H9 (cell line): ENCODE results near the gene MEGF8. TPM values are rescaled to one million over a fixed set of nuclear protein-coding genes. Genes with fewer than 3 reads are reported as not detected.

Experiments used
- DNase-seq: peaks from one replicate; pipeline ENCODE4 v3.0.0-alpha.2; 2017
- H2AFZ ChIP-seq: one replicate; pipeline ENCODE4 v1.6.1; 2013; ENCODE audit warnings: mild to moderate bottlenecking, low read length, control low read depth, moderate library complexity
- H2AK5ac ChIP-seq: 2 replicates; pipeline ENCODE4 v1.6.1; 2013; ENCODE audit warnings: low read length, control low read depth, mixed read lengths; ENCODE audit not compliant: insufficient read length
- H2BK120ac ChIP-seq: one replicate; pipeline ENCODE4 v1.6.1; 2013; ENCODE audit warnings: low read depth, mild to moderate bottlenecking, low read length, control low read depth, inconsistent platforms; ENCODE audit not compliant: poor library complexity, severe bottlenecking
- H2BK12ac ChIP-seq: 2 replicates; pipeline ENCODE4 v1.6.1; 2013; ENCODE audit warnings: low read length, control low read depth, mixed read lengths, low read depth; ENCODE audit not compliant: insufficient read length
- H2BK15ac ChIP-seq: 2 replicates; pipeline ENCODE4 v1.6.1; 2013; ENCODE audit warnings: low read depth, low read length, control low read depth
- H2BK20ac ChIP-seq: one replicate; pipeline ENCODE4 v1.6.1; 2013; ENCODE audit warnings: low read depth, mild to moderate bottlenecking, low read length, control low read depth, inconsistent platforms; ENCODE audit not compliant: poor library complexity, severe bottlenecking
- H2BK5ac ChIP-seq: 2 replicates; pipeline ENCODE4 v1.6.1; 2013; ENCODE audit warnings: low read length, control low read depth, mixed read lengths; ENCODE audit not compliant: insufficient read length
- H3K14ac ChIP-seq: 2 replicates; pipeline ENCODE4 v1.6.1; 2013; ENCODE audit warnings: low read length, control low read depth; ENCODE audit not compliant: insufficient read depth
- H3K18ac ChIP-seq: 2 replicates; pipeline ENCODE4 v1.6.1; 2013; ENCODE audit warnings: low read depth, mild to moderate bottlenecking, mixed read lengths, low read length, control low read depth; ENCODE audit not compliant: insufficient read length
- H3K23ac ChIP-seq: 2 replicates; pipeline ENCODE4 v1.6.1; 2013; ENCODE audit warnings: low read length, control low read depth, mixed read lengths, low read depth; ENCODE audit not compliant: insufficient read length
- H3K23me2 ChIP-seq: 2 replicates; pipeline ENCODE4 v1.6.1; 2013; ENCODE audit warnings: low read depth, mild to moderate bottlenecking, mixed read lengths, low read length, control low read depth; ENCODE audit not compliant: insufficient read length, poor library complexity, severe bottlenecking
- H3K27ac ChIP-seq: 2 replicates; pipeline ENCODE4 v1.5.1; 2013; ENCODE audit warnings: low read length, control low read depth, mixed read lengths, low read depth; ENCODE audit not compliant: insufficient read length
- H3K27me3 ChIP-seq: 2 replicates; pipeline ENCODE4 v1.6.1; 2013; ENCODE audit warnings: low read length, control low read depth, inconsistent platforms; ENCODE audit not compliant: insufficient read depth
- H3K4ac ChIP-seq: 2 replicates; pipeline ENCODE4 v1.6.1; 2013; ENCODE audit warnings: low read depth, mild to moderate bottlenecking, control low read depth, inconsistent platforms, low read length, moderate library complexity
- H3K4me1 ChIP-seq: 2 replicates; pipeline ENCODE4 v1.6.1; 2013; ENCODE audit warnings: low read length, control low read depth, inconsistent platforms; ENCODE audit not compliant: insufficient read depth
- H3K4me2 ChIP-seq: 2 replicates; pipeline ENCODE4 v1.6.1; 2013; ENCODE audit warnings: low read length, control low read depth, mixed read lengths; ENCODE audit not compliant: insufficient read length, insufficient read depth
- H3K56ac ChIP-seq: 2 replicates; pipeline ENCODE4 v1.6.1; 2013; ENCODE audit warnings: low read depth, mild to moderate bottlenecking, mixed read lengths, low read length, control low read depth; ENCODE audit not compliant: insufficient read length
- H3K79me1 ChIP-seq: 2 replicates; pipeline ENCODE4 v1.6.1; 2013; ENCODE audit warnings: low read depth, mild to moderate bottlenecking, moderate library complexity, low read length, control low read depth, inconsistent platforms; ENCODE audit not compliant: insufficient read depth, poor library complexity, severe bottlenecking
- H3K79me2 ChIP-seq: 2 replicates; pipeline ENCODE4 v1.6.1; 2013; ENCODE audit warnings: low read length, control low read depth, inconsistent platforms; ENCODE audit not compliant: insufficient read depth
- H3K9ac ChIP-seq: 2 replicates; pipeline ENCODE4 v1.6.1; 2013; ENCODE audit warnings: low read length, control low read depth, mixed read lengths; ENCODE audit not compliant: insufficient read length; ENCODE audit errors: extremely low read depth
- H3K9me3 ChIP-seq: one replicate; pipeline ENCODE4 v1.6.1; 2013; ENCODE audit warnings: low read depth, low read length, inconsistent platforms; ENCODE audit not compliant: control insufficient read depth
- H3T11ph ChIP-seq: one replicate; pipeline ENCODE4 v1.6.1; 2013; ENCODE audit warnings: mild to moderate bottlenecking, low read length, control low read depth, inconsistent platforms
- H4K20me1 ChIP-seq: one replicate; pipeline ENCODE4 v1.6.1; 2013; ENCODE audit not compliant: control insufficient read depth, insufficient read length, insufficient read depth
- H4K5ac ChIP-seq: 2 replicates; pipeline ENCODE4 v1.6.1; 2013; ENCODE audit warnings: low read depth, mild to moderate bottlenecking, mixed read lengths, low read length, control low read depth; ENCODE audit not compliant: insufficient read length
- H4K8ac ChIP-seq: replicated peaks from 2 replicates; pipeline ENCODE4 v1.6.1; 2013; ENCODE audit warnings: low read length, control low read depth, mixed read lengths, low read depth; ENCODE audit not compliant: insufficient read length
- H4K91ac ChIP-seq: 2 replicates; pipeline ENCODE4 v1.6.1; 2013; ENCODE audit warnings: low read depth, mild to moderate bottlenecking, moderate library complexity, mixed read lengths, low read length, control low read depth; ENCODE audit not compliant: insufficient read length
- H3K27ac Mint-ChIP-seq, 3 experiments: 2 replicates in 2 of 3; 3 replicates in 1 of 3; pipeline ENCODE4 v1.8.0; 2020 to 2021; ENCODE audit warnings: mixed read lengths in 3 of 3, mild to moderate bottlenecking in 1 of 3, moderate library complexity in 1 of 3
- H3K27me3 Mint-ChIP-seq: 2 replicates; pipeline ENCODE4 v1.8.0; 2021; ENCODE audit warnings: low read depth, mild to moderate bottlenecking, moderate library complexity, mixed read lengths
- H3K36me3 Mint-ChIP-seq, 3 experiments: 2 replicates in 2 of 3; 3 replicates in 1 of 3; pipeline ENCODE4 v1.8.0; 2020 to 2021; ENCODE audit warnings: low read depth in 3 of 3, mixed read lengths in 3 of 3; ENCODE audit not compliant: insufficient read depth in 1 of 3
- H3K4me1 Mint-ChIP-seq, 2 experiments: 2 replicates each; pipeline ENCODE4 v1.8.0; 2020; ENCODE audit warnings: mixed read lengths in 2 of 2
- H3K4me3 Mint-ChIP-seq, 2 experiments: 2 replicates in 1 of 2; 3 replicates in 1 of 2; pipeline ENCODE4 v1.8.0; 2020 to 2021; ENCODE audit warnings: mild to moderate bottlenecking in 2 of 2, mixed read lengths in 2 of 2, moderate library complexity in 1 of 2
- H3K9me3 Mint-ChIP-seq, 2 experiments: 2 replicates in 1 of 2; 3 replicates in 1 of 2; pipeline ENCODE4 v1.8.0; 2020; ENCODE audit warnings: mild to moderate bottlenecking in 2 of 2, mixed read lengths in 2 of 2, moderate library complexity in 1 of 2
- CTCF ChIP-seq: fragments of 200-600 bp; sonication (generic); conservative IDR thresholded peaks from 3 replicates; pipeline ENCODE4 v1.8.0; 2021; ENCODE audit warnings: antibody characterized with exemption, mild to moderate bottlenecking
- WGBS: extraction: QIAGEN DNeasy Blood & Tissue Kit; methylation state at CpG from one replicate; pipeline ENCODE4 v1.1.7; 2013; ENCODE audit warnings: missing lambda C conversion rate, low lambda C conversion rate, mixed read lengths; ENCODE audit not compliant: insufficient read length; ENCODE audit errors: extremely low coverage; 5-methylcytosine and 5-hydroxymethylcytosine counted together
- total RNA-seq: library from RNA; stranded (reverse); gene quantifications from 2 replicates; pipeline ENCODE4 v1.2.1, GENCODE V29; 2021

MEGF8 gene
- total RNA-seq, 1 experiment from 2014 or later, result 28.4 TPM

GRCh38 chr19:42309686-42310085 is 15.7 kb upstream of the MEGF8 start:
- peaks cover 3% of the 10 kb centered on the region; the same call in 1 of the 2 replicates for H3K27me3 ChIP-seq
- no peak overlapping the region for H3K56ac ChIP-seq
- H3K4me1 ChIP-seq, result no peaks in the 10 kb centered on the region
- H2BK15ac ChIP-seq, result no peak overlapping the region
- no peak overlapping the region for H3T11ph ChIP-seq
- WGBS, result no CpG with 5 or more reads among the region's 14 CpGs
- H2BK20ac ChIP-seq, result no peak overlapping the region
- no peak overlapping the region for H3K9ac ChIP-seq
- H2BK12ac ChIP-seq, result no peak overlapping the region
- no peaks in the 10 kb centered on the region; a peak in 1 of 7 replicates for H3K36me3 Mint-ChIP-seq
- H3K4me3 Mint-ChIP-seq, result no peak overlapping the region
- no peak overlapping the region for H3K27ac ChIP-seq
- H3K27me3 Mint-ChIP-seq, result peaks cover 48% of the 10 kb centered on the region
- H2AFZ ChIP-seq, result no peak overlapping the region
- H2BK5ac ChIP-seq, result no peak overlapping the region
- H3K79me2 ChIP-seq, result no peaks in the 10 kb centered on the region
- H3K9me3 ChIP-seq, result no peaks in the 10 kb centered on the region
- peaks cover 3% of the 10 kb centered on the region for H3K23me2 ChIP-seq
- no peak overlapping the region for H3K27ac Mint-ChIP-seq
- TF ChIP-seq CTCF, result no peak
- no peak overlapping the region for H3K14ac ChIP-seq
- H3K18ac ChIP-seq, result no peak overlapping the region
- H3K79me1 ChIP-seq, result no peaks in the 10 kb centered on the region
- H4K20me1 ChIP-seq, result no peaks in the 10 kb centered on the region
- H3K4me2 ChIP-seq, result no peak overlapping the region
- no peak overlapping the region for H4K5ac ChIP-seq
- H3K23ac ChIP-seq, result no peak overlapping the region
- H3K9me3 Mint-ChIP-seq, result no peaks in the 10 kb centered on the region
- no peak overlapping the region for H2BK120ac ChIP-seq
- no peak overlapping the region for H4K91ac ChIP-seq
- no peak overlapping the region for H2AK5ac ChIP-seq
- H4K8ac ChIP-seq, result no peak overlapping the region
- no peak for DNase-seq
- H3K4ac ChIP-seq, result no peak overlapping the region
- peaks cover 13 to 18% of the 10 kb centered on the region in 2 experiments for H3K4me1 Mint-ChIP-seq
